Activated naive CD4-positive, alpha-beta T cell treated with anti-CD3 and anti-CD28 coated beads, Interleukin-2, amount 50 U/mL, for 16 hours (primary cell): ENCODE results near the gene PMP22.
"Not testable (repeated sequence)": the region's sequence is repeated elsewhere in the genome, so short reads cannot be mapped to it uniquely, and the experiment has no call there.

Experiments used
- DNase-seq: peaks from one replicate; pipeline ENCODE4 v3.0.0-alpha.2; 2020

Gene PMP22

DNA sequence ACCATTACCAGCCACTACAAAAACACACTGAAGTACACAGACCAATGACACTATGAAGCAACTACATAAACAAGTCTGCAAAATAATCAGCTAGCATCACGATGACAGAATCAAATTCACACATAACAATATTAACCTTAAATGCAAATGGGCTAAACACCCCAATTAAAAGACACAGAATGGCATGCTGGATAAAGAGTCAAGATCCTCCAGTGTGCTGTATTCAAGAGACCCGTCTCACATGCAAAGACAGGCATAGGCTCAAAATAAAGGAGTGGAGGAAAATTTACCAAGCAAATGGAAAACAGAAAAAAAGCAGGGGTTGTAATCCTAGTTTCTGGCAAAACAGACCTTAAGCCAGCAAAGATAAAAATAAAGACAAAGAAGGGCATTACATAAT is 64.6 kb downstream of the PMP22 start:
- DNase-seq: not testable (repeated sequence)

GRCh38 chr17:15197229-15197628 is 67.9 kb downstream of the PMP22 start:
- DNase-seq: no peak

- no peak for DNase-seq
These were observed 70.3 kb downstream of the PMP22 start for GRCh38 chr17:15194859-15195277.

DNA sequence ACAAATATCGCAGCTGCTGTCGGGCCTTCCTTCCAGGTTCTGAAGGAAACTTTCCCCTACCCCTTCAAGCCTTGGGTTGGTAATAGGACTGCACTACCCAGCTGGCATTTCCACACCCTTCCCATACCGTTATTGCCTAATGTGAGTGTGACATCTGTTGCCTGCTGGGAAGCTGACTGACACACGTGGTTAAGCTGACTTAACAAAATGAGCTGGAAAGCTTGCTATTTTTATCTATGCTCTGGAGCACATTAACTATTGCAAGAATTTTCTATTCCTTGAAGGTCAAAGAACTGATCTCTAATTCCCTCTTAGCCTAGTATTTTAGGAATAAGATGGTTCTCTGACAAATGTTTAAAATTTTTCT is 79.5 kb downstream of the PMP22 start:
- DNase-seq: no peak

- no peak for DNase-seq
These were observed 80.1 kb downstream of the PMP22 start for GRCh38 chr17:15184872-15185624.

DNA sequence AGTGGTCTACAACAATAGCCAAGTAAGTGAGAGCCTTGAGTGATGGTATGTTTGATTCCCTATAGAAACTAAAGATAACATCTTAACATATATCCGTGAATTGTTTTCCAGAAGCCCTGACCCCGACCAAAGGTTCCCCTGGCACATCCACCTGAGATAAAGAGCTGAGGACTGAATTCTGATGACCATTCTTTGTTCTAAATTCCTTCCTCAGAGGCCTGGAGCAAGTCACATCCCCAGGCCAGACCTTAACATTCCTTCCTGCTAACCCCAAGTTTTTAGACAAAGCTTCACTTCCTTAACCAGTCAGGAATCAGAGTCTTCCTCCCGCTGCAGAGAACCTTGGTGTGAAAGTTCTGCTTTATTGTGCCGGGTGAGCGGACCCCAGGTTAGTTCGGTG is 83.3 kb downstream of the PMP22 start:
- DNase-seq: no peak

- no peak for DNase-seq
These were observed 83.8 kb downstream of the PMP22 start for GRCh38 chr17:15181333-15181732.

DNA sequence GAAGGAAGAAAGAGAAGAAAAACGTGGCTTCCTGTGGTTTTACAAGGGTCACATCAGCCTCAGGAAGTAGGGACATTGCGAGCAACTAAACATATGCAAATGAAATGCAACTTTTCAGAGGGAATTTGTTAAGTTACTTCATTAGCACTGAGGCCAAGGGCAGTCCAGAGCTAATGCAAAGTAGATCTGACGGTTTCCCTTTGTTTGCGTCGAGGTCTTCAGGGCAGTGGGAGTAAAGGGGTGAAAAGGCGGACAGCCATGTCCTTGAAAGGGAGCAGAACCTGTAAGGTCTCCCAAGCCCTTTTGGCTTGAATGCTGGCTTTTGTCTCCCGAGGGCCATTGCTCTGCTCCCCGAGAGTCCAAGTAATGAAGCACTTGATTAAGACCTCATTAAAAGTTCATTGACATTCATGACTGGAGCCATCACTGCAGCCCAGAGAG is 85.0 kb downstream of the PMP22 start:
- DNase-seq: no peak
